CD4-positive, alpha-beta memory T cell (primary cell): ENCODE results near the gene TIAL1. TPM values are rescaled to one million over a fixed set of nuclear protein-coding genes. Genes with fewer than 3 reads are reported as not detected.

Source experiments
- CTCF ChIA-PET: fragments of 350-600 bp; sonication (Branson Sonifier 250); formaldehyde crosslinking; loops from one replicate; lab custom pipeline; 2021; ENCODE audit warnings: inconsistent platforms; ENCODE audit not compliant: partially characterized antibody; lab: Charles Lee
- POLR2A ChIA-PET: fragments of 350-600 bp; sonication (Branson Sonifier 250); formaldehyde crosslinking; loops from one replicate; lab custom pipeline; 2021; ENCODE audit not compliant: partially characterized antibody; lab: Charles Lee
- DNase-seq, 5 donors: peaks; one replicate each; pipeline versions ENCODE4 v3.0.0 to v3.0.0-alpha.2; 2020 to 2022; ENCODE audit warnings: mixed read lengths in 1 of 5
- H3K27ac ChIP-seq: one replicate; pipeline ENCODE4 v1.7.0; 2013; ENCODE audit warnings: low read depth, low read length
- H3K27me3 ChIP-seq: 2 replicates; pipeline ENCODE4 v1.7.0; 2013; ENCODE audit warnings: mild to moderate bottlenecking, low read length, moderate library complexity; ENCODE audit not compliant: insufficient read depth
- H3K36me3 ChIP-seq: 2 replicates; pipeline ENCODE4 v1.7.0; 2013; ENCODE audit warnings: mild to moderate bottlenecking, low read length, moderate library complexity; ENCODE audit not compliant: insufficient read depth
- H3K4me1 ChIP-seq: 2 replicates; pipeline ENCODE4 v1.7.0; 2013; ENCODE audit warnings: mild to moderate bottlenecking, low read length, moderate library complexity; ENCODE audit not compliant: insufficient read depth
- H3K4me3 ChIP-seq, 2 donors: one replicate each; pipeline ENCODE4 v1.7.0; 2013; ENCODE audit warnings: low read length in 2 of 2, mild to moderate bottlenecking in 1 of 2
- H3K9me3 ChIP-seq, 2 donors: one replicate each; pipeline ENCODE4 v1.7.0; 2013; ENCODE audit warnings: low read length in 2 of 2, control low read depth in 1 of 2; ENCODE audit not compliant: control insufficient read depth in 1 of 2
- H3K27ac Mint-ChIP-seq, 7 donors: one replicate each; pipeline ENCODE4 v1.8.0; 2020 to 2021; ENCODE audit warnings: mixed read lengths in 7 of 7, mild to moderate bottlenecking in 6 of 7, inconsistent platforms in 3 of 7, moderate library complexity in 3 of 7
- H3K27me3 Mint-ChIP-seq, 2 donors: one replicate each; pipeline ENCODE4 v1.8.0; 2020 to 2021; ENCODE audit warnings: mixed read lengths in 2 of 2
- H3K36me3 Mint-ChIP-seq, 2 donors: one replicate each; pipeline ENCODE4 v1.8.0; 2020 to 2021; ENCODE audit warnings: mixed read lengths in 2 of 2, inconsistent platforms in 1 of 2, mild to moderate bottlenecking in 1 of 2
- H3K4me1 Mint-ChIP-seq, 4 donors: one replicate each; pipeline ENCODE4 v1.8.0; 2020 to 2021; ENCODE audit warnings: mixed read lengths in 4 of 4, mild to moderate bottlenecking in 1 of 4
- H3K4me3 Mint-ChIP-seq, 8 donors: one replicate each; pipeline ENCODE4 v1.8.0; 2020 to 2021; ENCODE audit warnings: mixed read lengths in 8 of 8, mild to moderate bottlenecking in 7 of 8, moderate library complexity in 6 of 8, inconsistent platforms in 3 of 8
- H3K9me3 Mint-ChIP-seq, 8 donors: one replicate each; pipeline ENCODE4 v1.8.0; 2020 to 2021; ENCODE audit warnings: mixed read lengths in 8 of 8, mild to moderate bottlenecking in 5 of 8, inconsistent platforms in 3 of 8, moderate library complexity in 1 of 8
- intact Hi-C: fragments of 100-400 bp; cut with micrococcal nuclease; formaldehyde crosslinking; loops from one replicate; pipeline ENCODE4 v1.15.1; 2023
- polyA plus RNA-seq, 2 donors: library from polyadenylated mRNA; unstranded; fragments of 300-500 nt; fragmentation: Illumina TruSeq; gene quantifications; one replicate each; pipeline ENCODE4 v1.2.3, GENCODE V29; 2021
- total RNA-seq, 2 experiments: library from RNA; stranded (reverse); gene quantifications; one replicate each; pipeline ENCODE4 v1.2.3, GENCODE V29; 2021

The TIAL1 gene
- total and polyA plus RNA-seq, 4 experiments from 2014 or later, result 8.8 to 212 (median 107) TPM

DNA sequence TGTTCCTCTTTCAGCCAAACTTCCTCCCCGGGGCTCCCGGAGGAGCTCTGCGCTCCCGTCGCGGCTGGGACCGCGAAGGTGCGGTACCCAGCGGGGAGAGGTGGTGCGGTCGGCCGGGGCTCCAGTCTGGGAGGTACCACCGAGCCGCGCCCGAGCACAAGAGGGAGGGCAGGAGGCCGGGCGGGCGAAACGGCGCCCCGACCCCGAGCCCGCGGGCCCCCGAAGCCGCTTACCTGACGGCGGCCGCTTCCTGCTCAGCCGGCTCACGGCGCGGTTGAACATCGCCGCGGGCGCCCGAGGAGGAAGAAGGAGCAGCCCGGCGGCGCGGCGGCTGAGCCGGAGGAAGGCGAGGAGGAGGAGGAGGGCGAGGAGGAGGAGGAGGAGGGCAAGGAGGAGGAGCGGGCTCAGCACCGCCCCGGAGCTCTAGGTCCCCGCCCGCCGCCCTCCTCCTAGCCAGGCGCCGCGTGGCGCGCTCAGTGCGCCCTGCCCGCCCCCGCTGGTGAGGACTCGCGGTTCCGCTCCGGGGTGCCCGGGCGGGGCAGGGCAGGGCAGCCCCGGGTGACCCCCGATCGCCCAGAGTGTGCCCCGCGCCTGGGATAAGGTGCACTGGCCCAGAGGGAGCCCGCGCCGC, 54.3 kb downstream of the TIAL1 start, which contains the start of gene RGS10:
Gene RGS10, minus strand, starts transcription at position 363 of the 631 bp plus-strand sequence. Its CDS starts 81 bp downstream, at position 282.
- peaks cover 35 to 50% (median 45%) of the 10 kb centered on the region in 4 donors for H3K4me1 Mint-ChIP-seq
- peak within 1 kb of the TSS; percentile 83 to 96 (median 95) for H3K27ac Mint-ChIP-seq
- Histone ChIP-seq H3K4me1 (peaks cover 50% of the 10 kb centered on the region), H3K4me3 (peak within 1 kb of the TSS; percentile 30 to 88), H3K36me3 (no peaks in the 10 kb centered on the region), H3K27me3 (no peaks in the 10 kb centered on the region), H3K27ac (peak within 1 kb of the TSS; percentile 57), H3K9me3 (no peaks in the 10 kb centered on the region)
- DNase-seq, result peak; percentile 75 to 81 (median 77)
- CTCF ChIA-PET, result interaction anchor here (0.6 to 5.1 kb wide), 39 partner anchors 8 to 494 kb away, joined by 3 to 57 read pairs (median 5); partner anchors contain the start of gene GRK5
- H3K27me3 Mint-ChIP-seq, result no peaks in the 10 kb centered on the region
- peaks cover 0 to 10% of the 10 kb centered on the region in 2 donors for H3K36me3 Mint-ChIP-seq
- H3K4me3 Mint-ChIP-seq, result peak within 1 kb of the TSS; percentile 94 to 98 (median 95)
- peaks cover 0 to 1% (median 0%) of the 10 kb centered on the region in 8 donors for H3K9me3 Mint-ChIP-seq
- intact Hi-C loops, result loop anchor here (1.0 to 5.0 kb wide), 9 partner anchors 26 to 785 kb away; partner anchors contain the start of genes MCMBP and TIAL1
- POLR2A ChIA-PET, result interaction anchor here (0.6 to 7.7 kb wide), 35 partner anchors 10 to 788 kb away, joined by 3 to 107 read pairs (median 6); partner anchors contain the start of genes BAG3, CACUL1, GRK5 and MCMBP

DNA sequence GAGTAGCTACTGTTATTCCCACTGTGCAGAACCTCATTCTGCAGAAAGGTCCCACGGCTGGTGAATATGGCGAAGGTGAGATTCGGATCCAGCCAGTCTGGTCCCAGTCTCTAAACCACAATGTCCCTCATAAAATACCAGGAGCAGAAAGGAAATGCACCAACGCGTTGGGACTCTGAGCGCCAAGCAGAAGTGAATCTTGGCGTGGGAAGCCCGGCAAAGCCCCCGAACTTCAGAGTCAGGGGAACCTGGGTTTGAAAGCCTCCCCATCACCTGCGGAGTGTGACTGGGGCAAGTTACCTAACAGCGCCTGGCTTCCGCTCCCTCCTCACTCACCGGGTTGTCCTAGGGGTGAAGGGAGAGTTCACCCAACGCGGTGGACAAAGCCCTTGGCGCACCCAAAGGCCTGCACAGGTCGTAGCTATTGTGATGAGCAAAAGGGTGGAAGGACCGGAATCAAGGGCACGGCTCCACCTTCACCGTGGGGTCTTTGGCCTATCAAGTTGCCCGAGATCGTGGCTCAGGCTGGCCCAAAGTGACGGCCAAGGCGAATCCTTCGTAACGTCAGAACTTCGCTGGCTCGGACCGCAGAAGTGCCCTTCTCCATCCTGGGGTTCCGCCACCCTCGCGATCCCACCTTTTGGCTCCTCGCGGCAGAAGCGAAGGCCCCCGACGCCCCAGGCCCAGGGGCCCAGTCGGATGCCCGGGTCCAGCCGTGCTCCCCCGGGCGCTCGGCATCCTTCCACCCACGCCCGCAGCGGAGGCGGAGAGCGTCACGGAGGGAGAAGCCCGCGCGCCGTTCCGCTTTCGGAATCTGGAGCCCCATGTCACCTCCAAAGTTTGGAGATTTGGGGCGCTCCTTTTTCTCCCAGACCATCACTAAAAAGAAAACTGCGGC, 55.1 kb downstream of the TIAL1 start:
- peaks cover 0 to 11% of the 10 kb centered on the region in 2 donors for H3K36me3 Mint-ChIP-seq
- Histone ChIP-seq H3K4me3 (peak overlapping the region; percentile 30 to 88), H3K9me3 (no peaks in the 10 kb centered on the region), H3K36me3 (no peaks in the 10 kb centered on the region), H3K27me3 (no peaks in the 10 kb centered on the region), H3K4me1 (peaks cover 56% of the 10 kb centered on the region), H3K27ac (peak overlapping the region; percentile 57)
- peaks cover 39 to 58% (median 50%) of the 10 kb centered on the region in 4 donors for H3K4me1 Mint-ChIP-seq
- peaks cover 0 to 1% (median 0%) of the 10 kb centered on the region in 8 donors for H3K9me3 Mint-ChIP-seq
- POLR2A ChIA-PET, result interaction anchor here (0.7 to 7.7 kb wide), 32 partner anchors 9 to 787 kb away, joined by 3 to 107 read pairs (median 6); partner anchors contain the start of genes BAG3, CACUL1, GRK5 and MCMBP
- CTCF ChIA-PET, result interaction anchor here (0.7 to 5.1 kb wide), 34 partner anchors 9 to 402 kb away, joined by 3 to 57 read pairs (median 6); partner anchors contain the start of gene GRK5
- peak; percentile 50 to 56 (median 52) for DNase-seq
- peak overlapping the region; percentile 82 to 96 (median 91) for H3K27ac Mint-ChIP-seq
- peak overlapping the region; percentile 88 to 95 (median 92) for H3K4me3 Mint-ChIP-seq
- intact Hi-C loops, result loop anchor here (1.0 to 5.0 kb wide), 10 partner anchors 25 to 784 kb away; partner anchors contain the start of genes MCMBP, SFXN4 and TIAL1
- H3K27me3 Mint-ChIP-seq, result no peaks in the 10 kb centered on the region

DNA sequence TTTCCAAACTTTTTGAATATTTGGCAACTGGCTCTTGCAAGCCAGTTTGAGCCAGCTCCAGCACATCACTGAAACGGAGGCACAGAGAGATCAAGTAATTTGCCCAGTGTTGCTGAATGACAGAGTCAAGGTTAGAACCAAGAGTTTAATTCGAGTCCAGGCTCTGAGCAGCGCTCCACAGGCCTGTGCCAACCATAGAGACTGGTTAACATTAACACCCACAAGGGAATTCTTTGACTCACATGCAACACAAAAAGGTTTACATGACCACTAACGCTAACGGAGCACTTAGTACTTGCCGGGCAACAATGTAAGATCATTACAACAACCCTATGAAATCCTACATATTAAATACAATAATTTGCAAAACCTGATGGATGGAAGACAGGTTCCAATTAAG, 55.7 kb downstream of the TIAL1 start:
- peak overlapping the region; percentile 88 to 95 (median 92) for H3K4me3 Mint-ChIP-seq
- no peaks in the 10 kb centered on the region for H3K27me3 Mint-ChIP-seq
- peaks cover 0 to 11% of the 10 kb centered on the region in 2 donors for H3K36me3 Mint-ChIP-seq
- CTCF ChIA-PET, result interaction anchor here (0.8 to 5.1 kb wide), 7 partner anchors 15 to 342 kb away, joined by 3 to 57 read pairs (median 7); partner anchors contain the start of gene GRK5
- Histone ChIP-seq H3K27me3 (no peaks in the 10 kb centered on the region), H3K4me3 (peak overlapping the region; percentile 30 to 88), H3K36me3 (no peaks in the 10 kb centered on the region), H3K27ac (peak overlapping the region; percentile 57), H3K4me1 (peaks cover 62% of the 10 kb centered on the region), H3K9me3 (no peaks in the 10 kb centered on the region)
- intact Hi-C loops, result loop anchor here (1.0 to 5.0 kb wide), 2 partner anchors 376 to 784 kb away; partner anchors contain the start of gene SFXN4
- H3K27ac Mint-ChIP-seq, result peak overlapping the region; percentile 82 to 96 (median 91)
- POLR2A ChIA-PET, result interaction anchor here (0.5 to 7.7 kb wide), 14 partner anchors 10 to 334 kb away, joined by 3 to 107 read pairs (median 16); partner anchors contain the start of genes BAG3, GRK5 and TIAL1
- no peak for DNase-seq
- peaks cover 0 to 1% (median 0%) of the 10 kb centered on the region in 8 donors for H3K9me3 Mint-ChIP-seq
- H3K4me1 Mint-ChIP-seq, result peaks cover 43 to 64% (median 56%) of the 10 kb centered on the region in 4 donors

DNA sequence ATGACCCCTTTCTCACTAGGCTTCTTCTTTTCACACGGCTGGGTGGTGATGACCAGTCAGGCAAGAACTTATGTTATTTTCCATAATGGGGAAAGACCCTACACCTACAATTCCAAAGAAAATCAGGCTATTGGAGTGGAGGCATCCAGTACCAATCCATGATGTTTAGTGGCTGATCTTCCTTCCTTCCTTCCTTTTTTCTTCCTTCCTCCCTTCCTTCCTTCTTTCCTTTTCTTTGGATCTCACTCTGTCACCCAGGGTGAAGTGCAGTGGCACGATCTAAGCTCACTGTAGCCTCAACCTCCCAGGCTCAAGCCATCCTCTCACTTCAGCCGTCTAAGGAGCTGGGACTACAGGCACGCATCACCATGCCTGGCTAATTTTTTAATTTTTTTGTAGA, 56.7 kb downstream of the TIAL1 start:
- Mint-ChIP-seq H3K27ac (peak overlapping the region; percentile 82 to 96 (median 93)), H3K27me3 (no peaks in the 10 kb centered on the region), H3K36me3 (peaks cover 0 to 15% of the 10 kb centered on the region in 2 donors), H3K4me3 (peak overlapping the region; percentile 80 to 95 (median 91)), H3K9me3 (peaks cover 0 to 1% (median 0%) of the 10 kb centered on the region in 8 donors), H3K4me1 (peaks cover 50 to 74% (median 66%) of the 10 kb centered on the region in 4 donors)
- no peak overlapping the region for H3K27ac ChIP-seq
- H3K4me3 ChIP-seq, result no peak overlapping the region
- no peaks in the 10 kb centered on the region for H3K36me3 ChIP-seq
- H3K9me3 ChIP-seq, result no peaks in the 10 kb centered on the region
- intact Hi-C loops, result loop anchor here (5.0 kb wide), 1 partner anchor 783 kb away; no protein-coding TSS in a partner anchor
- peaks cover 72% of the 10 kb centered on the region for H3K4me1 ChIP-seq
- POLR2A ChIA-PET, result interaction anchor here (0.7 to 7.7 kb wide), 8 partner anchors 9 to 333 kb away, joined by 3 to 107 read pairs (median 14); partner anchors contain the start of gene GRK5
- CTCF ChIA-PET, result interaction anchor here (0.8 to 5.1 kb wide), 4 partner anchors 36 to 341 kb away, joined by 3 to 39 read pairs (median 5); no protein-coding TSS in a partner anchor
- H3K27me3 ChIP-seq, result no peaks in the 10 kb centered on the region
- no peak for DNase-seq

DNA sequence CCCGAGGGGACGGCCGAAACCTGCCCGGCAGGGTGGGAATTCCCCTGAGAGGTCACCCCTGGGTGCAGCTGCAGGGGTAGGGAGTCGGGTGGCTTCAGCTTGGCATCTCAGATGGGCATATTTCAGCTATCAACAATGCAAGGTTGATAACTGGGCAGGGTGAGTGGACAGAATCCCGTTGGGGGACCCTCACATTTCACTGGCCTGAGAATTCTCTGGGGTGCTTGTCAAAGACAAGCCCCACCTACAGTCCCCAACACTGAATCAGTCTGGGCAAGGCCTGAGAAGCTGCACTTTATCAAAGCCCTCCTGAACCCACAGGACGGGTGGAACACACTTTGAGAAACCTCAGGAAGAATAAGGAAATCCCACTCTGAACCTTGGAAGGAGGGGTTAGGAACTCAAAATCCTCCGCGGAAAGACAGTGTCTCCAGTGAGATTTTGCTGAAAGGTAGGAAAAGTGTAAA, 57.4 kb downstream of the TIAL1 start:
- intact Hi-C loops, result no loop called here
- Mint-ChIP-seq H3K4me1 (peaks cover 50 to 78% (median 68%) of the 10 kb centered on the region in 4 donors), H3K27ac (peak overlapping the region; percentile 82 to 96 (median 92)), H3K4me3 (peak overlapping the region; percentile 80 to 95 (median 90)), H3K27me3 (no peaks in the 10 kb centered on the region), H3K36me3 (peaks cover 0 to 15% of the 10 kb centered on the region in 2 donors), H3K9me3 (peaks cover 0 to 1% (median 0%) of the 10 kb centered on the region in 8 donors)
- Histone ChIP-seq H3K9me3 (no peaks in the 10 kb centered on the region), H3K27ac (peak overlapping the region; percentile 40), H3K36me3 (no peaks in the 10 kb centered on the region), H3K4me1 (peaks cover 76% of the 10 kb centered on the region), H3K4me3 (no peak overlapping the region), H3K27me3 (no peaks in the 10 kb centered on the region)
- POLR2A ChIA-PET, result interaction anchor here (1.4 to 7.7 kb wide), 4 partner anchors 21 to 332 kb away, joined by 3 to 107 read pairs (median 72); partner anchors contain the start of gene GRK5
- CTCF ChIA-PET, result interaction anchor here (0.8 to 3.2 kb wide), 4 partner anchors 22 to 340 kb away, joined by 3 to 17 read pairs (median 4); no protein-coding TSS in a partner anchor
- no peak for DNase-seq
